IPS DF 6.9 (cell line): ENCODE results near the gene CMIP.

Experiments used
- DNase-seq: peaks from one replicate; pipeline ENCODE4 v3.0.0-alpha.2; 2013; ENCODE audit warnings: low read depth, low spot score
- H3K27ac ChIP-seq: one replicate; pipeline ENCODE4 v1.5.1; 2013; ENCODE audit warnings: low read length, control low read depth
- H3K27me3 ChIP-seq: 2 replicates; pipeline ENCODE4 v1.6.1; 2013; ENCODE audit warnings: mild to moderate bottlenecking, low read length; ENCODE audit not compliant: control insufficient read depth, insufficient read depth
- H3K36me3 ChIP-seq: 2 replicates; pipeline ENCODE4 v1.6.1; 2013; ENCODE audit warnings: low read length; ENCODE audit not compliant: control insufficient read depth, insufficient read depth
- H3K4me1 ChIP-seq: 2 replicates; pipeline ENCODE4 v1.6.1; 2013; ENCODE audit warnings: low read length; ENCODE audit not compliant: control insufficient read depth, insufficient read depth
- H3K4me3 ChIP-seq: 2 replicates; pipeline ENCODE4 v1.5.1; 2013; ENCODE audit warnings: mild to moderate bottlenecking, low read length
- H3K9me3 ChIP-seq: 2 replicates; pipeline ENCODE4 v1.6.1; 2013; ENCODE audit warnings: low read length, inconsistent platforms; ENCODE audit not compliant: control insufficient read depth, insufficient read depth
- whole genome bisulfite sequencing: extraction: QIAGEN DNeasy Blood & Tissue Kit; methylation state at CpG from one replicate; pipeline ENCODE4 v1.1.7; 2013; ENCODE audit warnings: mixed read lengths, missing lambda C conversion rate; ENCODE audit not compliant: insufficient read length, insufficient coverage; 5-methylcytosine and 5-hydroxymethylcytosine counted together

CMIP gene

GRCh38 chr16:81455720-81456494 lies 11.3 kb downstream of the CMIP start:
- H3K27ac ChIP-seq: no peak overlapping the region
- WGBS: no CpG with 5 or more reads among the region's 17 CpGs
- H3K27me3 ChIP-seq: no peaks in the 10 kb centered on the region
- H3K9me3 ChIP-seq: no peaks in the 10 kb centered on the region
- DNase-seq: no peak
- H3K36me3 ChIP-seq: peaks cover 4% of the 10 kb centered on the region; the same call in 1 of the 2 replicates
- H3K4me1 ChIP-seq: peaks cover 3% of the 10 kb centered on the region
- H3K4me3 ChIP-seq: no peak overlapping the region

GRCh38 chr16:81456523-81457325 lies 12.1 kb downstream of the CMIP start:
- Histone ChIP-seq H3K36me3 (peaks cover 4% of the 10 kb centered on the region; the same call in 1 of the 2 replicates), H3K9me3 (no peaks in the 10 kb centered on the region), H3K27ac (no peak overlapping the region), H3K4me1 (peaks cover 3% of the 10 kb centered on the region), H3K4me3 (no peak overlapping the region), H3K27me3 (no peaks in the 10 kb centered on the region)
- WGBS: no CpG with 5 or more reads among the region's 23 CpGs
- DNase-seq: no peak

DNA sequence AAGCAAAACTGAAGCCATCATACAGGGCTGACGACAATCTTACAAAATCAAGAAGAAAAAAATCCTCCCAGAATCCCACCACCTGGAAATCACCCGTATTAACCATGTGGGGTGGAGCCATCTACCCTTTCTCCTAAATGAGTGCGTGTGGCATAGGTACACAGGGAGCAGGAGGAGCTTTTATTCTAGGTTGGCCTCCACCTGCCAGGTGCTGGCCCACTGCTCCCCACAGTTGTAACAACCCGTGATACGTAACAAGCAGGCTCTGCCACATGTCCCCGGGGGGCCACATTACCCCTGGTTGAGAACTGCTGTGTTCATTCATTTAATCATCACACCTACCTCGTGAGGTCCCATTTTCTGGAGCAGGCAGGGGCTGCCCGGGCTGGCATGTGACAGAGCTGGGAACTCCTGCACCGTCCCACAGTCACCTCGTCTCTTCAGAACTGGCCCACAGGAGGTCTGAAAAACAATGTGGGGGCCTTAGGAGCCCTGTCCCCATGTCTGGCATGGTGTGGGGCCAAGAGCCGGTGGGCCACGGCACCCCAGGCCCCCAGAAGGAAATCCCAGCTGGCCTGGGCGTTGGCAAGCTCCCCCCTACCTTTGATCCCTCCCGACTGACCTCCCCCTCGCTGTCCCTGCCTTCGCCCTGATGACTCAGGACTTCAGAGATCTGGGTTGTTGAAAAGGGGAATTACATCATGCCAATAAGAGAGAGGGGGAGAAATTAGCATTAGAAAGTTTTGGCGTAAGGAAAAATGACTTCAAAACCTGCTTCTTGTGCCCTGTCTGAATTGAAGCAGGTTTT lies 12.9 kb downstream of the CMIP start:
- H3K4me1 ChIP-seq: peaks cover 2% of the 10 kb centered on the region; the same call in 1 of the 2 replicates
- H3K36me3 ChIP-seq: peaks cover 4% of the 10 kb centered on the region; the same call in 1 of the 2 replicates
- WGBS: no CpG with 5 or more reads among the region's 17 CpGs
- H3K9me3 ChIP-seq: no peaks in the 10 kb centered on the region
- H3K4me3 ChIP-seq: no peak overlapping the region
- H3K27ac ChIP-seq: no peak overlapping the region
- DNase-seq: no peak
- H3K27me3 ChIP-seq: no peaks in the 10 kb centered on the region

- no peak overlapping the region for H3K27ac ChIP-seq
- no peak overlapping the region for H3K4me3 ChIP-seq
- H3K36me3 ChIP-seq: peaks cover 4% of the 10 kb centered on the region; the same call in 1 of the 2 replicates
- no peak for DNase-seq
- no peaks in the 10 kb centered on the region for H3K9me3 ChIP-seq
- H3K27me3 ChIP-seq: no peaks in the 10 kb centered on the region
- peaks cover 2% of the 10 kb centered on the region; the same call in 1 of the 2 replicates for H3K4me1 ChIP-seq
- no CpG with 5 or more reads among the region's 8 CpGs for WGBS
Measured at GRCh38 chr16:81458149-81458669, 13.6 kb downstream of the CMIP start.

- no peaks in the 10 kb centered on the region for H3K9me3 ChIP-seq
- DNase-seq: no peak
- H3K4me1 ChIP-seq: peaks cover 2% of the 10 kb centered on the region; the same call in 1 of the 2 replicates
- H3K27me3 ChIP-seq: no peaks in the 10 kb centered on the region
- WGBS: no CpG with 5 or more reads among the region's 19 CpGs
- no peak overlapping the region for H3K27ac ChIP-seq
- no peak overlapping the region for H3K4me3 ChIP-seq
- H3K36me3 ChIP-seq: peaks cover 4% of the 10 kb centered on the region; the same call in 1 of the 2 replicates
Measured at GRCh38 chr16:81458827-81459598, 14.4 kb downstream of the CMIP start.

DNA sequence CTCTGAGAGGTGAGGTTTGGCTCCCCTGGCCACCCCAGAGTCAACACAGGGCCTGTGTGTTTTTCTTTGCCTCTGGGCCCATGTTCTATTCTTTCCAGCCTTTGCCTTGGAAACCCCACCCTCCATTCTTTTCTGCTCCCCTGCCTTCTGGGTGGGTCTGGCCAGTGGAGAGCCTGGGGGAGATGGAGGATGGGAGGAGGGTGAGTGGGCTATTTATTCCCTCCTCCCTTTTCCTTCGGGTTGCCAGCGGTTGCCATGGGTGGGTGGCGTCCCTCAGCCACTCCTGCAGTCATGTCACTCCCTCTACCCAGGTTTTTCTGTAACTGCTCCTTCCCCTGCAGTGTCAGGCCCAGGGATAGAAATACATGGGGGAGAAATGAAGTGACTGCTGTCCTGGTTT lies 15.5 kb downstream of the CMIP start:
- H3K4me1 ChIP-seq: peaks cover 2% of the 10 kb centered on the region
- no peaks in the 10 kb centered on the region for H3K27me3 ChIP-seq
- DNase-seq: no peak
- H3K9me3 ChIP-seq: no peaks in the 10 kb centered on the region
- H3K36me3 ChIP-seq: peaks cover 4% of the 10 kb centered on the region; the same call in 1 of the 2 replicates
- no peak overlapping the region for H3K27ac ChIP-seq
- H3K4me3 ChIP-seq: no peak overlapping the region
- WGBS: no CpG with 5 or more reads among the region's 3 CpGs

DNA sequence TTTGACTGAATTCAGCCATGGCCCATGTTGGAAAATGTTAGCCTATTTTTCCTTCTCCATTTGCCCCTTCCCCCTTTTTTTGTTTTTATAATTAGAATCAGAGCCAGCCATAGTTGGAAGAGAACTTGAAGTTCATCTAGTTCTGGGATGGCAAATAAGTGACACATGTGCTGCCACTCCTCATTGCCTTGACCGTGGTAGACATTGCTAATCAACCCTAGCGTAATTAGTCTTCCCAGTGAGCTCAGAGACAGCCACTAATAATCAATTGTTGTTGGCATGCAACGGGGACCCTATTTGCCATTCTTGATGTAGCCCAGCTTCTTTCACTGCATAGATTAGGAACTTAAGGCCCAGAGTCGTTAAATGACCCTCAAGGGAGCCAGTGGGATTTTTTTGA lies 16.6 kb downstream of the CMIP start:
- Histone ChIP-seq H3K4me1 (no peaks in the 10 kb centered on the region; the same call in none of the 2 replicates), H3K4me3 (no peak overlapping the region), H3K36me3 (peaks cover 4% of the 10 kb centered on the region; the same call in 1 of the 2 replicates), H3K27me3 (no peaks in the 10 kb centered on the region), H3K27ac (no peak overlapping the region), H3K9me3 (no peaks in the 10 kb centered on the region)
- no CpG with 5 or more reads among the region's 4 CpGs for WGBS
- DNase-seq: no peak

DNA sequence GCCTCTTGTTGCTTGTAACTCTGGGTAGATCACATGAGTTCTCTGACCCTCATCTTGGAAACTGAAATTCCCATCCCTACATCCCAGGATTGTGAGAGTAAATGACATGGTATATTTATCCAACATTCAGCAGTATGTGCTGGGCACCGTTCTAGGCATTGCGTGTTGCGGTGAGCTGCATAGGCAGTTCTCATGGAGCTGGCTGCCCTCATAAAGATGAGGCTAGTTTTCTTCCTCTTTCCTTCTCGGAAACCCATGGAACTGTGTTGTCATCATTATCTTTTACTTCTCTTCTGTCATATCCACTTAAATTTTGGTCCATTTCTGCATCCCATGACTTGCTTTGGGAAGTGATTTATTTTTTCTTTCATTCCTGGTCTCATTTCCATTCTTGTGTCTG lies 17.2 kb downstream of the CMIP start:
- no CpG with 5 or more reads among the region's 4 CpGs for WGBS
- H3K4me3 ChIP-seq: no peak overlapping the region

DNA sequence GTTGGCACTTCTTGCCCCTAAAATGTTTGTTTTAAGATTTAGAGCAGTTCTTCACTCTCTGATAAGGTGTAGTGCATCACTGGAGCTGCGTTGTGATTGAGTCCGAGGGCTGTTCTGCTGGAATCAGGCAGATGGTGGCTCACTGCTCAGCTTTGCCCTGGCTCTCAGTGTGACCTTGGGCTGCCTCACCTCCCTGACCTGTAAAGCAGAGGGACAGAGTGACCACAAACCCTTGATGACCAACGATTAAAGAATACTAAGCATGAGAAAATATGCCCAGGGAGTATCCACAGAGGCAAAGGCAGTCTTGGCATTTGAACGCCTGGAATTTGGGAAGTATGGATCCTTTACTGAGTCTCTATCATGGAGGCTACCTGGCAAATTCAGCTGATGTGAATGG lies 18.1 kb downstream of the CMIP start:
- no CpG with 5 or more reads among the region's 4 CpGs for WGBS
- Histone ChIP-seq H3K27ac (no peak overlapping the region), H3K4me1 (no peaks in the 10 kb centered on the region; the same call in none of the 2 replicates), H3K4me3 (no peak overlapping the region), H3K27me3 (no peaks in the 10 kb centered on the region), H3K36me3 (peaks cover 4% of the 10 kb centered on the region; the same call in 1 of the 2 replicates), H3K9me3 (no peaks in the 10 kb centered on the region)
- no peak for DNase-seq

More for the DNA sequence above, 17.2 kb downstream of the CMIP start:
- DNase-seq: no peak
- Histone ChIP-seq H3K9me3 (no peaks in the 10 kb centered on the region), H3K27ac (no peak overlapping the region), H3K36me3 (peaks cover 4% of the 10 kb centered on the region; the same call in 1 of the 2 replicates), H3K27me3 (no peaks in the 10 kb centered on the region), H3K4me1 (no peaks in the 10 kb centered on the region; the same call in none of the 2 replicates)
